T-helper 2 cell treated with Interferon-gamma antibody and Interleukin-4, amounts not matched to agents 5 μg/mL and 100 μg/mL, for 36 hours (primary cell): ENCODE data around the gene NHP2.
A peak's percentile ranks its signal among the peaks of the same experiment; 100 is the strongest.

Experiments used
- DNase-seq: peaks from one replicate; pipeline ENCODE4 v3.0.0; 2021; ENCODE audit warnings: low spot score
- H3K27ac Mint-ChIP-seq: one replicate; pipeline ENCODE4 v1.8.0; 2021; ENCODE audit warnings: mild to moderate bottlenecking, mixed read lengths
- H3K27me3 Mint-ChIP-seq: one replicate; pipeline ENCODE4 v1.8.0; 2021; ENCODE audit warnings: low read depth, mixed read lengths
- H3K36me3 Mint-ChIP-seq: one replicate; pipeline ENCODE4 v1.8.0; 2021; ENCODE audit warnings: low read depth, mixed read lengths
- H3K4me1 Mint-ChIP-seq: one replicate; pipeline ENCODE4 v1.8.0; 2021; ENCODE audit warnings: low read depth, mixed read lengths
- H3K4me3 Mint-ChIP-seq: one replicate; pipeline ENCODE4 v1.8.0; 2022; ENCODE audit warnings: mild to moderate bottlenecking, moderate library complexity, mixed read lengths
- H3K9me3 Mint-ChIP-seq: one replicate; pipeline ENCODE4 v1.8.0; 2021; ENCODE audit warnings: mixed read lengths

The NHP2 gene

GRCh38 chr5:178119915-178120606 lies 33.6 kb downstream of the NHP2 start:
- Mint-ChIP-seq H3K4me3 (no peak overlapping the region), H3K4me1 (peaks cover 24% of the 10 kb centered on the region)

GRCh38 chr5:178117923-178118701 lies 35.6 kb downstream of the NHP2 start:
- peaks cover 10% of the 10 kb centered on the region for H3K27me3 Mint-ChIP-seq
- H3K4me1 Mint-ChIP-seq, result peaks cover 33% of the 10 kb centered on the region
- H3K36me3 Mint-ChIP-seq, result no peaks in the 10 kb centered on the region
- no peak overlapping the region for H3K27ac Mint-ChIP-seq
- H3K9me3 Mint-ChIP-seq, result no peaks in the 10 kb centered on the region
- no peak overlapping the region for H3K4me3 Mint-ChIP-seq
- DNase-seq, result no peak

More at GRCh38 chr5:178119915-178120606, 33.6 kb downstream of the NHP2 start:
- no peaks in the 10 kb centered on the region for H3K9me3 Mint-ChIP-seq
- H3K36me3 Mint-ChIP-seq, result no peaks in the 10 kb centered on the region
- no peak for DNase-seq
- H3K27ac Mint-ChIP-seq, result no peak overlapping the region
- no peaks in the 10 kb centered on the region for H3K27me3 Mint-ChIP-seq

GRCh38 chr5:178116143-178116885 lies 37.4 kb downstream of the NHP2 start:
- H3K4me1 Mint-ChIP-seq, result peaks cover 38% of the 10 kb centered on the region
- peaks cover 20% of the 10 kb centered on the region for H3K27me3 Mint-ChIP-seq
- H3K9me3 Mint-ChIP-seq, result no peaks in the 10 kb centered on the region
- peak overlapping the region; percentile 67 for H3K4me3 Mint-ChIP-seq
- H3K36me3 Mint-ChIP-seq, result no peaks in the 10 kb centered on the region
- peak; percentile 51 for DNase-seq
- H3K27ac Mint-ChIP-seq, result no peak overlapping the region

GRCh38 chr5:178115814-178116142 lies 37.9 kb downstream of the NHP2 start:
- H3K36me3 Mint-ChIP-seq, result no peaks in the 10 kb centered on the region
- H3K27me3 Mint-ChIP-seq, result peaks cover 23% of the 10 kb centered on the region
- H3K27ac Mint-ChIP-seq, result no peak overlapping the region
- H3K4me1 Mint-ChIP-seq, result peaks cover 35% of the 10 kb centered on the region
- peak overlapping the region; percentile 67 for H3K4me3 Mint-ChIP-seq
- no peak for DNase-seq
- no peaks in the 10 kb centered on the region for H3K9me3 Mint-ChIP-seq

- DNase-seq, result no peak
- Mint-ChIP-seq H3K27ac (no peak overlapping the region), H3K4me3 (peak overlapping the region; percentile 93), H3K27me3 (peaks cover 25% of the 10 kb centered on the region), H3K4me1 (peaks cover 32% of the 10 kb centered on the region), H3K36me3 (no peaks in the 10 kb centered on the region), H3K9me3 (no peaks in the 10 kb centered on the region)
These were observed 38.4 kb downstream of the NHP2 start for GRCh38 chr5:178115136-178115813.

- H3K27me3 Mint-ChIP-seq, result peaks cover 25% of the 10 kb centered on the region
- no peaks in the 10 kb centered on the region for H3K9me3 Mint-ChIP-seq
- DNase-seq, result no peak
- peak overlapping the region; percentile 93 for H3K4me3 Mint-ChIP-seq
- H3K27ac Mint-ChIP-seq, result peak overlapping the region; percentile 63
- peaks cover 32% of the 10 kb centered on the region for H3K4me1 Mint-ChIP-seq
- no peaks in the 10 kb centered on the region for H3K36me3 Mint-ChIP-seq
These were observed 39.2 kb downstream of the NHP2 start for GRCh38 chr5:178114325-178115135.

- Mint-ChIP-seq H3K36me3 (no peaks in the 10 kb centered on the region), H3K9me3 (no peaks in the 10 kb centered on the region), H3K27me3 (peaks cover 25% of the 10 kb centered on the region), H3K4me1 (peaks cover 34% of the 10 kb centered on the region), H3K4me3 (peak overlapping the region; percentile 93), H3K27ac (peak overlapping the region; percentile 63)
- no peak for DNase-seq
These were observed 39.8 kb downstream of the NHP2 start for GRCh38 chr5:178113841-178114324.

GRCh38 chr5:178113141-178113787 lies 40.4 kb downstream of the NHP2 start, which contains the start of gene N4BP3:
TSS of gene N4BP3 (plus strand) at chr5:178113532. CDS start at chr5:178119584, 6,052 bp downstream.
- Mint-ChIP-seq H3K36me3 (no peaks in the 10 kb centered on the region), H3K27me3 (peaks cover 25% of the 10 kb centered on the region), H3K9me3 (no peaks in the 10 kb centered on the region), H3K27ac (peak within 1 kb of the TSS; percentile 77), H3K4me1 (peaks cover 38% of the 10 kb centered on the region), H3K4me3 (peak within 1 kb of the TSS; percentile 93)
- peak; percentile 86 for DNase-seq

- peaks cover 25% of the 10 kb centered on the region for H3K27me3 Mint-ChIP-seq
- no peaks in the 10 kb centered on the region for H3K36me3 Mint-ChIP-seq
- H3K27ac Mint-ChIP-seq, result peak overlapping the region; percentile 77
- DNase-seq, result no peak
- H3K4me3 Mint-ChIP-seq, result peak overlapping the region; percentile 88
- peaks cover 40% of the 10 kb centered on the region for H3K4me1 Mint-ChIP-seq
- no peaks in the 10 kb centered on the region for H3K9me3 Mint-ChIP-seq
These were observed 41.1 kb downstream of the NHP2 start for GRCh38 chr5:178112545-178112944.

- Mint-ChIP-seq H3K27me3 (peaks cover 25% of the 10 kb centered on the region), H3K4me1 (peaks cover 37% of the 10 kb centered on the region), H3K4me3 (no peak overlapping the region), H3K9me3 (no peaks in the 10 kb centered on the region), H3K36me3 (no peaks in the 10 kb centered on the region), H3K27ac (no peak overlapping the region)
- DNase-seq, result no peak
These were observed 41.8 kb downstream of the NHP2 start for GRCh38 chr5:178111925-178112324.

- no peaks in the 10 kb centered on the region for H3K9me3 Mint-ChIP-seq
- H3K36me3 Mint-ChIP-seq, result no peaks in the 10 kb centered on the region
- peaks cover 23% of the 10 kb centered on the region for H3K4me1 Mint-ChIP-seq
- peaks cover 25% of the 10 kb centered on the region for H3K27me3 Mint-ChIP-seq
- no peak overlapping the region for H3K27ac Mint-ChIP-seq
- DNase-seq, result no peak
- H3K4me3 Mint-ChIP-seq, result no peak overlapping the region
These were observed 43.2 kb downstream of the NHP2 start for GRCh38 chr5:178110511-178110910.

GRCh38 chr5:178108966-178109365 lies 44.7 kb downstream of the NHP2 start:
- H3K4me1 Mint-ChIP-seq, result peaks cover 13% of the 10 kb centered on the region
- H3K4me3 Mint-ChIP-seq, result no peak overlapping the region
- H3K27me3 Mint-ChIP-seq, result peaks cover 15% of the 10 kb centered on the region
- no peak overlapping the region for H3K27ac Mint-ChIP-seq
- no peaks in the 10 kb centered on the region for H3K36me3 Mint-ChIP-seq
- H3K9me3 Mint-ChIP-seq, result no peaks in the 10 kb centered on the region
- DNase-seq, result no peak
